PC-9 (cell line): ENCODE results near the gene WDR26.

Experiments
- CTCF ChIP-seq: fragments of 200-600 bp; sonication (generic); conservative IDR thresholded peaks from 2 replicates; pipeline ENCODE4 v1.6.1; 2017; ENCODE audit warnings: mixed run types, antibody characterized with exemption, mild to moderate bottlenecking, moderate library complexity
- EZH2 ChIP-seq: fragments of 200-600 bp; sonication (generic); IDR thresholded peaks from 2 replicates; pipeline ENCODE4 v1.8.0; 2017; ENCODE audit warnings: antibody characterized with exemption, low read depth

- TF ChIP-seq CTCF = no peak
- no peak for TF ChIP-seq EZH2
These were observed 9.2 kb downstream of the WDR26 start for GRCh38 chr1:224425279-224425884.
